Hypothalamus (tissue), 51 donors: ENCODE results near the gene METTL27.

Source experiments
- DNase-seq, 51 donors: peaks; one replicate each; lab custom pipeline; 2025; lab: John Stamatoyannopoulos, UW

The METTL27 gene

DNA sequence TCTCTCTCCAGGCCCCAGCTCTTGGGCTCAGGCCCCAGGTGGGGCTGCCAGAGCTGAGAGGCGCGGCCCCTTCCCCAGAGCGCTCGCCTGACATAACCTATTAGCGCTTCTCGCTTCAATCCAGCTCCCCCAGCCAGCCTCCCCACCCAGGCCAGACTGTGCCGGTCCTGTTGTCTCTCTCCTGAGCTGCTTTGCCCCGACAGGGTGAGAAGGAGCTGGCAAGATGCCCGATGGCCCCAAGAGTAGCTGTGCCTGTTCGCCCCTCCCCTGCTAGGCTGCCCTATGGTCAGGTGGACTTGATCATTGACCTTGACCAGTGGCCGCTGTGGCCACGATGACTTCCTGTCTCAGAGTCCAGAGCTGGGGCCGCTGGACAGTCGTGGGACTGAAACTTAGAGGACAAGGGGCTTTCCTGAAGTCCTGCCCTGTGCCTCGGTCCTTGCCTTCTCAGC is 27.8 kb upstream of the METTL27 start:
- DNase-seq, result no peak

GRCh38 chr7:73869011-73869798 is 26.9 kb upstream of the METTL27 start:
- DNase-seq, result no peak

GRCh38 chr7:73866446-73866767 is 24.1 kb upstream of the METTL27 start:
- no peak for DNase-seq

DNA sequence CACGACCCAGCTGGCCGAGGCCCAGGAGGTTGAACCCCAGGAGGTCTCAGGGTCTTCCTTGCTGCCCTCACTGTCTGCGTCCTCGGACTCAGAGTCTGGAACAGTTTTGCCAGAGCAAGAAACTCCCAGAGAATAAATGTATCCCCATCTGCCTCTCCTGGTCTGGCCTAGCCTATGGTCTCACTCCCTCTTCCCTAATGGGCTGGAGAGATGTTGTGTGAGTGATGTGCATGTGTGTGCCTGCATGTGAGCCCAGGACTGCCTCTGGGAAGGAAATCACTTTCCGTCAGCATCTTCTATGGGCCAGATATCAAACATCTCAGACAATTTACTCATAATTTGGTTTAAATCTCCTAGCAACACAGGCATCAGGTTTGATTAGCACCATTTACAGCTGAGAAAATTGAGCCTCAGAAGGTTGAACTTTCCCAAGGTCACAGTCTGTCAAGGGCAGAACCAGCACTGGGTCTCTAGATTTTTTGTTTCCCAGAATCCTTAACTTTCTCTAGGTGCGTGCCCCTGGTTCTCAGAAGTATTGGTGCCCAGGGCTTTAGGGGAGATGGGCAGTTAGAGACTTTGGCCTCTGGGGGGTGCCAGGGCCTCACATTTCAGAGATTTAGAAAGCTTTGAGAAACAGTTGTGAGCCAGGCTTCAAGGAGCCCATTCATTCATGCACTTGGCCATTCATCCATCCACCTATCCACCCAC is 23.6 kb upstream of the METTL27 start:
- DNase-seq, result peak in 23 of 51 donors; percentile 6 to 56 (median 21)

- DNase-seq, result no peak
Observed at GRCh38 chr7:73864981-73865711, 22.8 kb upstream of the METTL27 start.

GRCh38 chr7:73861305-73861704 is 19.0 kb upstream of the METTL27 start:
- DNase-seq, result no peak

- no peak for DNase-seq
Observed at GRCh38 chr7:73860859-73861258, 18.5 kb upstream of the METTL27 start, which contains the start of gene TMEM270. TSS of gene TMEM270 (plus strand) at chr7:73861159. CDS start at chr7:73861195, 36 bp downstream.

GRCh38 chr7:73858807-73859206 is 16.5 kb upstream of the METTL27 start:
- no peak for DNase-seq

- no peak for DNase-seq
Observed at GRCh38 chr7:73856941-73857340, 14.6 kb upstream of the METTL27 start.

DNA sequence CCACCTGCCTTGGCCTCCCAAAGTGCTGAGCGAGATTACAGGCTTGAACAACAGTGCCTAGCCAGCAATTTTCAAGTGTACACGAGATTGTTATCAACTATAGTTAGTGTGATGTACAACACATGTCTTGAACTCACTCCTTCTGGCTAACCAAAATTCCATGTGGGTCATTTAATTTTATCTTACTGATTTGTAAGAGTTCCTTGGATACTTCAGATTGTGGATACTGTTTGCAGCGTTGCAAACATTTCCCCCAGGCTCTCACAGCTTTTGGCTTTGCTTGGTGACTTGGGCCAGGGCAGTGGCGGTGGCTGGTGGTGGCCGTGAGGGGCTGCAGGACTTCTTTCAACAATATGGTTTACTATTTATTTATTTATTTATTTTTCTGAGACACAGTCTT is 10.2 kb upstream of the METTL27 start:
- no peak for DNase-seq

DNA sequence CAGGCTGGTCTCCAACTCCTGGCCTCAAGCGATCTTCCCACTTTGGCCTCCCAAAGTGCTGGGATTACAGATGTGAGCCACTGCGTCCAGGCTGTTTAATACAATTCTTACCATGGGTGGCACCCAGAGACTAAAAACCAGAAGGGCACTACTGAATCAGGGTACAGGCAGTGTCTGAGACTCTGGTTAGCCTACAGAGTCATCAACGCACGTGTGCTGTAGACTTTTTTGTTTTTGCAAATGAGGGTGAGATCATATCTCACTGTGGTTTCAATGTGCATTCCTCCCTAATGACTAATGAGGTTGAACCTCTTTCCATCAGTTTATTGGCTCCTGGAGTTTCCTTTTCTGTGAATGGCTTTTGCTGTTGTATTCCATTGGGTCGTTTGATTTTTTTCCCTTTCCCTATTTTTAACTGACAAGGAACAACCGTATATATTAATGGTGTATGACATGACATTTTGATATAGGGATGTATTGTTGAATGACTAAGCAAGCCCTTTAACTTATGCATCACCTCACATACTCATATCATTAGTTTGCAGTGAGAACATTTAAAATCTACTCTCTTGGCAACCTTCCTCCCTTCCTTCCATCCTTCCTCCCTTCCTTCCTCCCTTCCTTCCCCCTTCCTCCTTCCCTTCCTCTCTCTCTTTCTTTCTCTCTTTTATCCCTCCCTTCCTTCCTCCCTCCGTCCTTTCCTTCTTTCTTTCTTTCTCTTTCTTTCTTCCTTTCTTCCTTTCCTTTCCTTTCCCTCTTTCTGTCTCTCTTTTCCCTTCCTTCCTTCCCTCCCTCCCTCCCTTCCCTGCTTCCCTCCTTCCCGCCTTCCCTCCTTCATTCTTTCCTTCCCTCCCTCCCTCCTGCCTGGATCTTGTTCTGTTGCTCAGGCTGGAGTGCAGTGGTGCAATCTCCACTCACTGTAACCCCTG is 9.4 kb upstream of the METTL27 start:
- DNase-seq, result no peak

- DNase-seq, result no peak
Observed at GRCh38 chr7:73850781-73851207, 8.5 kb upstream of the METTL27 start.

DNA sequence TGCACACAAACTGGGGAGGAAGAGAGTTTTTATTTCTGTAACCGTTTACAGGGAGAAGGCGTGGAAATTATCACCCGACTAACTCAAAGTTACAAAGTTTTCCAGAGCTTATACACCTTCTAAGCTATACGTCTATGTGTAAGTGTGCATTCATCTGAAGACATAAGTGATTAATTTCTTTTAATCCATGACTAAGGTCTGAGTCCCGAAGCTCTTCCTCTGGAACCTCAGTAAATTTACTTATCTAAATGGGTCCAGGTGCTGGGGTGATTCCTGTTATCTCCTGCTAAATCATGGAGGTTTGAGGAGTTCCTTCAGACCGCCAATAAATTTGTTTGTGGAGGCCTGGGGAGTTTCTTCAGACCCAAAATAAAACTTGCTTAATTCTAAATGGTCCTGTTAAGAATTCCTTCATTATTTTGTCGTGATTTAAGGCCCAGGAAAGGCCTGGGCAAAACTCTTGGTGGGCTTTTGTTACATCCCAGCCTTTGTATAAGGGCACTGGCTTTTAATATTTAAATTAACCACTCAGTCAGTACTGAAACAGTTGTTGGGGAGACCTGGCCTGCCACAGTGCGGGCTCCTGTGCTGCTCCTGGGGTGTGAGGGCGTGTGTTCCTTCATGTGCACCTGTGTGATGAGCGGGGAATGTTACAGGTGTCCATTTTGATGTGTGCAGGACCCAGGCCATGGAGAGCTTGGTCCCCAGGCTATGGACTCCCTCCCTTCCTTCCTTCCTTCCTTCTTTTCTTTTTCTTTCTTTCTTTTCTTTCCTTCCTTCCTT is 5.8 kb upstream of the METTL27 start:
- no peak for DNase-seq

- peak in 4 of 51 donors; percentile 7 to 13 (median 8) for DNase-seq
Observed at GRCh38 chr7:73845701-73846195, 3.4 kb upstream of the METTL27 start.

- no peak for DNase-seq
Observed at GRCh38 chr7:73844848-73845460, 2.6 kb upstream of the METTL27 start.

- DNase-seq, result no peak
Observed at GRCh38 chr7:73844131-73844547, 1.8 kb upstream of the METTL27 start.

- DNase-seq, result no peak
Observed at GRCh38 chr7:73841689-73842066, 638 bp downstream of the METTL27 start.

DNA sequence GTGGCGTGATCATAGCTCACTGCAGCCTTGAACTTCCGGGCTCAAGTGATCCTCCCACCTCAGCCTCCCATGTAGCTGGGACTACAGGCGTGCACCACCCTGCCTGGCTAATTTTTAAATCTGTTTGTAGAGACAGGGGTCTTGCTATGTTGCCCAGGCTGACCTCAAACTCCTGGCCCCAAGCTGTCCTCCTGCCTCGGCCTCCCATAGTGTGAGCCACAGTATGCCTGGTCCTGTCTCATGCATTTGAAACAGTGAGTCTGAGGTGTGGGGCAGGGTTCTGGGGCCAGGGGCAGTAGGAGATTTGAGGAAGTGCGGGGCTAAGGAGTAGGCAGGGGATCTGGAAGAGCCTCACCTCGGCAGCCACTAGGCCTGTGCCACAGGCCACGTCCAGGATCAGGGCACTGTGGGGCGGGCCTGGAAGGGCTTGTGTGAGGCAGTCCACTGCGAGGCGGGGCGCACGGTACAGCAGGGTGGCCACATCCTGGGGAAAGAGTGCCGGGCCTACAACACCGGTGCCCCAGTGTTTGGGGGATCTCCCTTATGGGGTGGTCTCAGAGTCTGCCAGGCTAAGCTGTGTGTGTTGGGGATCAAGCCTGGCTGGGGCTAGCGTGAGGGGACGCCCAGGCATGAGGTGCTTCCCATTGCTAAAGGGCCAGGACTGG is 1.5 kb downstream of the METTL27 start:
- no peak for DNase-seq
